ENCODE results near the gene CA10.

The CA10 gene

GRCh38 chr17:51676691-51677487 is 481.6 kb downstream of the CA10 start:
- H3K27me3 ChIP-seq (replicated peaks; ENCODE audit: control insufficient read depth, insufficient read depth, low read length): no peaks in the 10 kb centered on the region
- no peaks in the 10 kb centered on the region for H3K36me3 ChIP-seq (ENCODE audit: control insufficient read depth, insufficient read depth, low read length)
- no peak for TF ChIP-seq CTCF (IDR thresholded peaks at IDR 0.05; ENCODE audit: insufficient read depth, low read length, poor library complexity, severe bottlenecking)
- DNase-seq (ENCODE audit: extremely low read depth, insufficient read length): no peak
- no peak overlapping the region for H3K4me3 ChIP-seq (replicated peaks; ENCODE audit: low read depth, low read length)

GRCh38 chr17:51674579-51675255 is 483.8 kb downstream of the CA10 start:
- TF ChIP-seq CTCF (IDR thresholded peaks at IDR 0.05; ENCODE audit: insufficient read depth, low read length, poor library complexity, severe bottlenecking): no peak
- H3K4me3 ChIP-seq (replicated peaks; ENCODE audit: low read depth, low read length): no peak overlapping the region
- DNase-seq (ENCODE audit: extremely low read depth, insufficient read length): no peak
- no peaks in the 10 kb centered on the region for H3K27me3 ChIP-seq (replicated peaks; ENCODE audit: control insufficient read depth, insufficient read depth, low read length)
- H3K36me3 ChIP-seq (ENCODE audit: control insufficient read depth, insufficient read depth, low read length): no peaks in the 10 kb centered on the region

- H3K4me3 ChIP-seq (replicated peaks; ENCODE audit: low read depth, low read length): no peak overlapping the region
- TF ChIP-seq CTCF (IDR thresholded peaks at IDR 0.05; ENCODE audit: insufficient read depth, low read length, poor library complexity, severe bottlenecking): no peak
- no peak for DNase-seq (ENCODE audit: extremely low read depth, insufficient read length)
- no peaks in the 10 kb centered on the region for H3K36me3 ChIP-seq (ENCODE audit: control insufficient read depth, insufficient read depth, low read length)
- no peaks in the 10 kb centered on the region for H3K27me3 ChIP-seq (replicated peaks; ENCODE audit: control insufficient read depth, insufficient read depth, low read length)
These were observed 485.4 kb downstream of the CA10 start for GRCh38 chr17:51673070-51673469.

GRCh38 chr17:51672065-51672464 is 486.4 kb downstream of the CA10 start:
- H3K27me3 ChIP-seq (replicated peaks; ENCODE audit: control insufficient read depth, insufficient read depth, low read length): no peaks in the 10 kb centered on the region
- no peaks in the 10 kb centered on the region for H3K36me3 ChIP-seq (ENCODE audit: control insufficient read depth, insufficient read depth, low read length)
- DNase-seq (ENCODE audit: extremely low read depth, insufficient read length): no peak
- H3K4me3 ChIP-seq (replicated peaks; ENCODE audit: low read depth, low read length): no peak overlapping the region
- no peak for TF ChIP-seq CTCF (IDR thresholded peaks at IDR 0.05; ENCODE audit: insufficient read depth, low read length, poor library complexity, severe bottlenecking)

- no peak overlapping the region for H3K4me3 ChIP-seq (replicated peaks; ENCODE audit: low read depth, low read length)
- no peak for TF ChIP-seq CTCF (IDR thresholded peaks at IDR 0.05; ENCODE audit: insufficient read depth, low read length, poor library complexity, severe bottlenecking)
- H3K36me3 ChIP-seq (ENCODE audit: control insufficient read depth, insufficient read depth, low read length): no peaks in the 10 kb centered on the region
- H3K27me3 ChIP-seq (replicated peaks; ENCODE audit: control insufficient read depth, insufficient read depth, low read length): no peaks in the 10 kb centered on the region
- no peak for DNase-seq (ENCODE audit: extremely low read depth, insufficient read length)
These were observed 487.6 kb downstream of the CA10 start for GRCh38 chr17:51670899-51671298.
